HG03457 (cell line): ENCODE data around the gene ZNF853.

Experiments used
- ATAC-seq: cut with Tn5 transposase; IDR thresholded peaks from one replicate; pipeline ENCODE4 v1.9.1; 2021; ENCODE audit warnings: moderate number of reproducible peaks; ENCODE audit not compliant: unreplicated experiment

The ZNF853 gene

GRCh38 chr7:6604458-6604857 is 11.0 kb upstream of the ZNF853 start:
- no peak for ATAC-seq

- no peak for ATAC-seq
Measured at GRCh38 chr7:6606866-6607583, 8.4 kb upstream of the ZNF853 start.

- ATAC-seq, result no peak
Measured at GRCh38 chr7:6607651-6608051, 7.8 kb upstream of the ZNF853 start.

GRCh38 chr7:6608081-6608480 is 7.3 kb upstream of the ZNF853 start:
- no peak for ATAC-seq

GRCh38 chr7:6608794-6609193 is 6.6 kb upstream of the ZNF853 start:
- ATAC-seq, result no peak

- ATAC-seq, result no peak
Measured at GRCh38 chr7:6612819-6613218, 2.6 kb upstream of the ZNF853 start.

GRCh38 chr7:6613706-6614105 is 1.7 kb upstream of the ZNF853 start:
- ATAC-seq, result no peak

- ATAC-seq, result no peak
Measured at GRCh38 chr7:6615723-6616555, 529 bp downstream of the ZNF853 start.

GRCh38 chr7:6616854-6617643 is 1.6 kb downstream of the ZNF853 start:
- no peak for ATAC-seq

GRCh38 chr7:6618621-6619020 is 3.2 kb downstream of the ZNF853 start:
- ATAC-seq, result no peak

- no peak for ATAC-seq
Measured at GRCh38 chr7:6619961-6620360, 4.6 kb downstream of the ZNF853 start.

GRCh38 chr7:6621195-6622133 is 6.1 kb downstream of the ZNF853 start:
- ATAC-seq, result no peak

- no peak for ATAC-seq
Measured at GRCh38 chr7:6622134-6622710, 6.8 kb downstream of the ZNF853 start.

GRCh38 chr7:6623589-6624245 is 8.3 kb downstream of the ZNF853 start:
- no peak for ATAC-seq

GRCh38 chr7:6624246-6624611 is 8.8 kb downstream of the ZNF853 start:
- no peak for ATAC-seq

- no peak for ATAC-seq
Measured at GRCh38 chr7:6628045-6628444, 12.6 kb downstream of the ZNF853 start.

GRCh38 chr7:6630007-6630849 is 14.8 kb downstream of the ZNF853 start:
- ATAC-seq, result no peak

GRCh38 chr7:6631605-6632004 is 16.2 kb downstream of the ZNF853 start:
- ATAC-seq, result no peak

GRCh38 chr7:6634021-6634420 is 18.6 kb downstream of the ZNF853 start:
- ATAC-seq, result no peak
